ENCODE measurements around the gene RND1. TPM values are rescaled to one million over a fixed set of nuclear protein-coding genes. Genes with fewer than 3 reads are reported as not detected.

The RND1 gene
- total and polyA plus RNA-seq, 2 of the 13 experiments (the other 11 are each of a cell fraction or from before 2014, with no cell fraction given): 1.8 to 1.9 TPM

- TF ChIP-seq ZNF232 (CRISPR knock-in tag; IDR thresholded peaks at IDR 0.05; ENCODE audit: borderline replicate concordance) (no peak), MED8 (CRISPR knock-in tag; IDR thresholded peaks at IDR 0.05; ENCODE audit: insufficient replicate concordance) (no peak), STAT5B (CRISPR knock-in tag; IDR thresholded peaks at IDR 0.05) (no peak), KMT2B (CRISPR knock-in tag; IDR thresholded peaks at IDR 0.05) (no peak), GATAD1 (CRISPR knock-in tag; IDR thresholded peaks at IDR 0.05) (peak; percentile 42; the same call in 1 of the 2 replicates), ZFP37 (CRISPR knock-in tag; IDR thresholded peaks at IDR 0.05; ENCODE audit: borderline replicate concordance) (no peak), MXI1 (IDR thresholded peaks at IDR 0.05; ENCODE audit: borderline replicate concordance, low read depth, low read length) (peak; percentile 27; the same call in 1 of the 3 replicates), TFDP1 (CRISPR knock-in tag; IDR thresholded peaks at IDR 0.05; ENCODE audit: borderline replicate concordance) (no peak), KLF15 (CRISPR knock-in tag; IDR thresholded peaks at IDR 0.05; ENCODE audit: borderline replicate concordance) (no peak), BRF2 (CRISPR knock-in tag; IDR thresholded peaks at IDR 0.05) (no peak), SOX13 (IDR thresholded peaks at IDR 0.05) (no peak), SOX13 (CRISPR knock-in tag; conservative IDR thresholded peaks at IDR 0.05 in 1 of 2, IDR thresholded peaks at IDR 0.05 in 1 of 2) (no peak), ZMYM4 (CRISPR knock-in tag; IDR thresholded peaks at IDR 0.05) (peak; percentile 78), ZNF746 (CRISPR knock-in tag; IDR thresholded peaks at IDR 0.05) (no peak), ZNF225 (CRISPR knock-in tag; IDR thresholded peaks at IDR 0.05) (no peak), TCF12 (IDR thresholded peaks at IDR 0.05) (no peak), TCF12 (CRISPR knock-in tag; IDR thresholded peaks at IDR 0.05) (no peak), U2AF2 (IDR thresholded peaks at IDR 0.05; ENCODE audit: low read depth, low read length) (no peak), ZBTB40 (IDR thresholded peaks at IDR 0.05) (no peak), ZBTB40 (CRISPR knock-in tag; IDR thresholded peaks at IDR 0.05) (no peak), ZZZ3 (CRISPR knock-in tag; IDR thresholded peaks at IDR 0.05; ENCODE audit: borderline replicate concordance) (no peak)
These were observed 38.3 kb upstream of the RND1 start (continued) for GRCh38 chr12:48903982-48904411.

Measured in HepG2 (cell line).